ENCODE measurements around the gene EHBP1. TPM values are rescaled to one million over a fixed set of nuclear protein-coding genes. Genes with fewer than 3 reads are reported as not detected.
"Not testable (repeated sequence)": the region's sequence is repeated elsewhere in the genome, so short reads cannot be mapped to it uniquely, and the experiment has no call there.

Gene EHBP1
- polyA plus RNA-seq, 1 donor = 51.1 TPM

GRCh38 chr2:62733546-62733945 is 28.0 kb downstream of the EHBP1 start:
- no peak for DNase-seq

- no peak for DNase-seq
Observed at GRCh38 chr2:62736899-62737559, 31.5 kb downstream of the EHBP1 start.

GRCh38 chr2:62738981-62739936 is 33.7 kb downstream of the EHBP1 start:
- DNase-seq = no peak

GRCh38 chr2:62740221-62740620 is 34.7 kb downstream of the EHBP1 start:
- no peak for DNase-seq

- no peak for DNase-seq
Observed at GRCh38 chr2:62741127-62741526, 35.6 kb downstream of the EHBP1 start.

GRCh38 chr2:62741954-62742722 is 36.6 kb downstream of the EHBP1 start:
- no peak for DNase-seq

GRCh38 chr2:62743506-62743905 is 38.0 kb downstream of the EHBP1 start:
- no peak for DNase-seq

GRCh38 chr2:62744603-62745002 is 39.1 kb downstream of the EHBP1 start:
- no peak for DNase-seq

GRCh38 chr2:62745891-62746481 is 40.5 kb downstream of the EHBP1 start:
- DNase-seq = no peak

- DNase-seq = no peak
Observed at GRCh38 chr2:62747169-62747568, 41.7 kb downstream of the EHBP1 start.

GRCh38 chr2:62747876-62748275 is 42.4 kb downstream of the EHBP1 start:
- no peak for DNase-seq

GRCh38 chr2:62749111-62749510 is 43.6 kb downstream of the EHBP1 start:
- DNase-seq = not testable (repeated sequence)

GRCh38 chr2:62757029-62757428 is 51.5 kb downstream of the EHBP1 start:
- no peak for DNase-seq

GRCh38 chr2:62760026-62760425 is 54.5 kb downstream of the EHBP1 start:
- no peak for DNase-seq

- DNase-seq = no peak
Observed at GRCh38 chr2:62760555-62760954, 55.0 kb downstream of the EHBP1 start.

GRCh38 chr2:62765619-62766376 is 60.3 kb downstream of the EHBP1 start:
- DNase-seq = no peak

GRCh38 chr2:62768615-62769014 is 63.1 kb downstream of the EHBP1 start:
- no peak for DNase-seq

- DNase-seq = no peak
Observed at GRCh38 chr2:62770629-62771028, 65.1 kb downstream of the EHBP1 start.

- DNase-seq = peak; percentile 50
Observed at GRCh38 chr2:62774555-62775366, 69.2 kb downstream of the EHBP1 start.

- no peak for DNase-seq
Observed at GRCh38 chr2:62775367-62775668, 69.8 kb downstream of the EHBP1 start.

GRCh38 chr2:62783679-62784078 is 78.2 kb downstream of the EHBP1 start:
- DNase-seq = peak; percentile 6
